IMR-90 (cell line): ENCODE data around the gene MED12.

Source experiments
- CTCF ChIP-seq: conservative IDR thresholded peaks from 2 replicates; pipeline ENCODE4 v1.5.1; 2012; ENCODE audit warnings: mild to moderate bottlenecking, low read depth, low read length, improper control_type of control experiment
- POLR2A ChIP-seq: IDR thresholded peaks from 2 replicates; pipeline ENCODE4 v1.6.1; 2012; ENCODE audit warnings: mild to moderate bottlenecking, low read depth, low read length

DNA sequence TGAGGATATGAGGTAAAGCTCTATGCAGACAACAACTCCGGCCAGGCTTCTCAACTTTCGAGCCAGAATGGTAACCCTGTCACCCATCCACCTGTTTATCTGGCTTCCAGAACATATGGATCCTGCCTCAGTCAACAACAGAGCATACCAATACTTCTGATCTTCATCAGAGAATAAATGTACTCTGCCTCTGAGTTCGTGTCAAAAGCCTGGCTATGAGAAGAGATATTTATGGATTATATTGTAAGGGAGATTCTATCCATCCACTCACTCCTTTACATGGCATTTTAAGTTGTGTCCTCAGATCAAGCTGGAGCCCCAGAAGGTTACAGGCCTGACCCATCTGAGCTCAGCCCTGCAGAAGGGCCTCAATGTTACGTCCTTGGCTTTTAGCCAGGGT is 32.5 kb upstream of the MED12 start:
- TF ChIP-seq POLR2A (no peak), CTCF (no peak)
